G401 (cell line): ENCODE results near the gene ZMYND8. TPM values are rescaled to one million over a fixed set of nuclear protein-coding genes. Genes with fewer than 3 reads are reported as not detected.
"Not testable (repeated sequence)": the region's sequence is repeated elsewhere in the genome, so short reads cannot be mapped to it uniquely, and the experiment has no call there.

Experiments
- DNase-seq: peaks from one replicate; pipeline ENCODE4 v3.0.0-alpha.2; 2015; ENCODE audit warnings: low spot score
- in situ Hi-C: cut with HindIII; loops from 2 replicates; pipeline ENCODE4 v1.10.0; 2016; ENCODE audit warnings: low sequenced_read_pairs, mixed read lengths
- total RNA-seq: library from RNA; depleted of rRNA; stranded (reverse); fragments of >200 nt; shearing (Covaris generic); gene quantifications from 2 replicates; pipeline ENCODE4 v1.2.3, GENCODE V29; 2014

The ZMYND8 gene
- total RNA-seq, 1 experiment from 2014 or later = 24.7 TPM

GRCh38 chr20:47261161-47261774 is 95.2 kb downstream of the ZMYND8 start:
- DNase-seq, in situ Hi-C loops: not testable (repeated sequence)

GRCh38 chr20:47260540-47261126 is 95.9 kb downstream of the ZMYND8 start:
- in situ Hi-C loops, DNase-seq: not testable (repeated sequence)

DNA sequence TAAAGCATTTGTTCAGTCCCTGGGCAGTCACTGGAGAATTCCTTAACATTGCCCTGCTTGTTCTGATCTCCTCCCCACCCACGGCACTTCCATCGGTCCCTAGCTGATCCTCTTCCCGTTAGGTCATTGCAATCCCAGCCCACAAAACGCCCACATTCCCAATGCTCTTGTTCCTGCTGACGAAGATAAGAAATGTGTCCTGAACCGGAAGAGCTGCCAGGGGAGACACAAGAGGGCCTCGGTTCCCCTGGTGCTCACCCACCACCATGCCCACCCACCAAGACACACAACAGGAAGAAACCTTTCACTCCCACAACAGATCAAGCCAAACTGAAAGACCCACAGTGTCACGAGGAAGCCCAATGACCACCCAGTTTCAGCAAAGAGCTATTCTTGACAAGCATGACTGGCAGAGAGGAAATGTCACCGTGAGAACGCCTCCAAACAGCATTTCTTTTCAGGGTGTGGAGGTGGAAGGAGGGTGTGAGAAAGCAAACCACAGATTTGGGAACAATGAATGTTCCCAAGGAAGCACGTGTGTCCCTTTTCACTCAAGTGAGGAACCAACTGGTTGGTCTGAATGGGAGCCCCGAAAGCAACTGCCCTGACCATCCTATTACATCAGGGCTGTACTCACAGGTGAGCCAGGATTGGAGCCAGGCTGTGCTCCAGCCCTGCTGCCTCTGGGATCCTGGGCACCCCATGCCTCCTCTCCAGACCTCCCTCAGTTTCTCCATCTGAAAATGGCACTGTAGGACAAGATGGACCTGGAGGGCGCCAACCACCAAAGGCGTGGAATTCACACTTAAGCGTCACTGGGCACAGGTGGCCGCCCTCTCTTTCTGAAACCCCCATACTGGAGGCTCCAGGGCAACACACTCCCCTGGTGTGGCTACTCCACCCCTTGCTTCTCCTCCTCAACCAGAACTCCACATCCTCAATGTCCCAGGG is 97.5 kb downstream of the ZMYND8 start:
- in situ Hi-C loops = no loop called here
- no peak for DNase-seq

- in situ Hi-C loops = no loop called here
- DNase-seq = no peak
Measured at GRCh38 chr20:47257771-47258170, 98.7 kb downstream of the ZMYND8 start.

GRCh38 chr20:47257256-47257655 is 99.2 kb downstream of the ZMYND8 start:
- DNase-seq = no peak

DNA sequence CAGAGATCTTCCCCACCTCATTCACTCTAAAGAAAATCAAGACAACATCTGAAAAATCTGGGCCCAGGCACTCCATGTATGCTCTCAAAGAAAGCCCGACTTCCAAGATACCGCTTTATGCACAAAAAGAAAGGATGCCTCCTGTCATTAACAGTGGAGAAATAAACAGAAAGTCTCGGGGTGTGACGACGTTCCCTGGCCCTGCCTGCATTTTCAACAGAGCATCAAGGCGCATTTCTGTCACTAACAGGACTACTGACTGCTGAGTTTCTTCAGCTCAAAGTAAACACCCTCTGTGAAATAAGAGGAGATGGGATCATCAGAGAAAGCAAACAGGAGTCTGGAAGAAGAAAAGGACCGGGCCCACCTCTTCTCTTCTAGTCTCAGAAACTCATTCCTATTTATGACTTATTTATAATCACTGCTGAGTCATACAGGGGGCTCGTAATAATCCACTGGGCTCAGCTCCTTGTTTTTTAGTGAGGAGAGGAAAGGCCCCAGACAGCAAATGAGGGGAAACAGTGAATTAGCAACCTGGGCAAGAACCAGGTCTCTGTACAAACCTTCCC is 99.7 kb downstream of the ZMYND8 start:
- in situ Hi-C loops = no loop called here
- no peak for DNase-seq

More at GRCh38 chr20:47257256-47257655, 99.2 kb downstream of the ZMYND8 start:
- in situ Hi-C loops = no loop called here

DNA sequence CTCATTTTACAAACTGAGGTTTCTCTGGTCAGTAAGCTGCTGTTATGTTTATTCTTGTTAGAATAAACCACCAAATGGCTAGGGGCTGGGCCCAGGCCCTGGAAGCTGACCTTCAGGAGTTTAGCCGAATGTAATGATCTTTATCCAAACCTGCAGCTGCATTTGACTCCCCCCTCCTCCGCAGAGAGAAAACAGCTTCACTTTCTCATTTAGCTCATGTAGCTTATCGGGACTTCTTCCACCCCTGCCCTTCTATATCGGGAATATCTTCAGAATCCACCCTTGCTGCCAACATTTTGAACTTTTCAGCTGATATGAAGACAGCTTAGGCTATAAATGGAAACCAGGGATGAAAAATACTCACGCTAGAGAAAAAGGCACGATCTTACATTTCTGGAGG is 102.6 kb downstream of the ZMYND8 start:
- in situ Hi-C loops = no loop called here
- DNase-seq = no peak

GRCh38 chr20:47252879-47253307 is 103.6 kb downstream of the ZMYND8 start:
- in situ Hi-C loops = no loop called here
- no peak for DNase-seq

DNA sequence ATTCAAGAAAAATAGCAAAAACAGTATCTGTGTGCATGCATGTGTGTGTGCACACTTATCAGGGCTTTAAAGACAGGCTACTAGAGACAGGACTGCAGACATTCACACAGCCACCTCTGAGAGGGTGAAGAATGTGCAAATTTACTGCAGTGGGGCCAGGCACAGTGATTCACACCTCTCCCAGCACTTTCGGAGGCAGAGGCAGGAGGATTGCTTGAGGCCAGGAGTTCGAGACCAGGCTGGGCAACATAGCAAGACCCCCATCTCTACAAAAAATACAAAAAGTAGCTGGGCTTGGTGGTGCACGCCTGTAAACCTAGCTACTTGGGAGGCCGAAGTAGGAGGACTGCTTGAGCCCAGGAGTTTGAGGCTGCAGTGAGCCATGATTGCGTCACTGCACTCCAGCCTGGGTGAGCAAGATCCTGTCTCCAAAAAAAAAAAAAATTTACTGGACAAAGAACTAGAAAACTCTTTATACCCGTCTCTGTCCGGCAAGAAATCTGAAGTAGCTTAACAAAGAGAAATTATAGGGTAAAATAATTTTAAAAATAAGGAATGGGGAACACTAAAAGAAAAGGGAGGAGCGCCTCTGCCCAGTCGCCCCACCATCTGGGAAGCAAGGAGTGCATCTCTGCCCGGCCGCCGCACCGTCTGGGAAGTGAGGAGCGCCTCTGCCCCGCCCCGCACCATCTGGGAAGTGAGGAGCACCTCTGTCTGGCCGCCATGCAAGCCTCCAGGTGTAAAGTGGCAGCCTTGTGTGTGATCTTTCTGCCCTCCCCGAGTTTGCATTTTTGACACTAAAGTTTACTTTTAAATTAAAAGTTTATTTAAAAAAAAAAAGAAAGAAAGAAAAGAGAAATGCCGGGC is 105.1 kb downstream of the ZMYND8 start:
- in situ Hi-C loops = no loop called here
- no peak for DNase-seq

GRCh38 chr20:47250360-47250759 is 106.1 kb downstream of the ZMYND8 start:
- DNase-seq = no peak
- in situ Hi-C loops = no loop called here

DNA sequence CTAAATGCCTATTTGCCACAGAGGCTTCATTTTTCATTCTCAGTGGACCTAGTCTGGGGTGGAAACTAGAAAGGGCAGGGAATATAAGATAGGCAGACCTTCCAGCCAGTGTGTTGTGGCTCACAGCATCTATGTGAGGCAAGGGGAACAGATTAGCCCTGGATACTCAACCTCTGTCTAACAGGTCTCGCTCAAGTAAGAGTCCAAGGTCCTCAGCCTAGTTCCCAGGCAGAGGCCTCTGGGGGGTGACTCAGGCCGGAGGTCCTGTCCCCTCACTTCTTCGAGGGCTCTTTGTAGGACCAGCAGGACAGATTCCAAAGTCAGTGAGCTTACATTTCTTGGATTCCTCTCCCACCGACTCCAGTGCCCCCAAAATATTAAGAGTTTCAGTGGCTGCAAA is 106.6 kb downstream of the ZMYND8 start:
- in situ Hi-C loops = no loop called here
- DNase-seq = no peak

DNA sequence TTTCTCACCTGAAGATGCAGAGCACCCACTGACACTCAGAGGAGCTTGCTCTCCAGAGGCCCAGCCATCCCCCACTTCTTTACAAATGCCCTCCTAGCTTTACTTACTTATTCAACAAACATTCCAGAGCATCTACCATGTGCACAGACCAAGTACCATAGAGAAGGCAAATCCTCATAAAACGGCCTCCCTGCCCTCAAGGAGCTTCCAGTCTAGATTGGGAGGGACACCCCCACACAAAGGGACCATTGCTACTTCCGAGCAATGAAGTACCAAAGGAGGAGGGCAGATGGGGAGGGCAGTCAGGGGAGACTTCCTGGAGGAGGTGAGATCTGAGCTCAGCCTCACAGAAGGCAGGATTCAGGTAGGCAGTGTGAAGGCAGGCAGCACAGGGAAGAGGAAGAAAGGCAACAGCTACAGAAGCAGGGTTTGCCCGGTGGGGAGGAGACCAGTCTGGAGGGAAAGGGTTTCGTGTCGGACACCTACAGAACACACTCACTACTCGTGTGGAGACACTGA is 108.0 kb downstream of the ZMYND8 start:
- DNase-seq = no peak
- in situ Hi-C loops = no loop called here

DNA sequence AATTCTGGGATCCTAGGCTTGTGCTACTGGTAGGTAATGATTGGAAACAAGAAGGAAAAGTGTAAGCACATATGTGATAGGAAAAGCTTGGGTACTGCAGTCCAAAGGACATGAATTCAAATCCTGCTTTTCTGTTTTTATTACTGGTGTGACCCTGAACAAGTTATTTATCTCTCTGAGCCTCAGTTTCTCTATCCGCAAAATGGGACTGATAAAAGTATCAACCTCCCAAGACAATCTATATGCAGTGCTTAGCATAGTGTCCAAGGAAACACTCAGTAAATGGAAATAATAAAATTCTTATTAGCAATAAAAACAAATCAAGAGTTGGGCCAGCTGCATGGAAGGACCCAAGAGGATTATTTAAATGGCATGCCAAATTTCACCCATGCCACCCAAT is 108.5 kb downstream of the ZMYND8 start:
- no peak for DNase-seq
- in situ Hi-C loops = no loop called here

DNA sequence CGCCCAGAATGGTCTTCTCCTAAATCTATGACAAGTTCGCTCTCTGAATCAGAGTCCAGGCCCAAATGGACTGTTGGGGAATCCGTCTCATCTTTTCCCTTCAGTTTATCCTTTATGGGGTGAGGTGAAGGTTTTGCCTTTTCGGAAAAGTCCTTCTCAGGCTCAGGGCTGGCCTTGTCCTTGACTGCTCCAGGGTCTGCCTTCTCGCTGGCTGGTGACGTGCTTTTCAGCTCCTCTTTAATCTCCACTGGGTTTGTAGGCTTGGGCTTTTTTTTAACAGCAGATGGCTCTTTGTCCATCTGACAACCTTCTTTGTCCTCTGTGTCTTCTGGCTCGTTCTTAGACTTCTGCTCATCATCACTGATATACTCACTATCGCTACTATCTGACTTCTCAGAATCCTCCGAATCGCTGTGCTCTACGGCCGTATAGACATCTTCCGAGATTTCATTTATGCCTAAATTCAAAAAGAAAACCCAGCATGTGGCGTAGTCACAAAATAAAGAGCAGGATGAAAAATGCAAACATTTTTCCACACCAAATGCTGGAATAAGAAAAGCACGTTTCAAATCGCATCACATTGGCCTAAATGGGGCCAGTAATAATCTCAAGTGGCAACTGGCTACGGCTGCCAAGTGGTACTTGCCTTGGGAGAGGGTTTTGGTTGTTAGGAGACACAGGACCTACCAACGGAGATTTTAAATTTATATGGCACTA is 110.3 kb downstream of the ZMYND8 start:
- in situ Hi-C loops = no loop called here
- no peak for DNase-seq

- DNase-seq, in situ Hi-C loops: not testable (repeated sequence)
Measured at GRCh38 chr20:47245166-47245565, 111.3 kb downstream of the ZMYND8 start.

- in situ Hi-C loops = no loop called here
- peak; percentile 37 for DNase-seq
Measured at GRCh38 chr20:47244451-47244850, 112.0 kb downstream of the ZMYND8 start.

- in situ Hi-C loops = no loop called here
- DNase-seq = peak; percentile 43
Measured at GRCh38 chr20:47243532-47244305, 112.8 kb downstream of the ZMYND8 start.
